IPS-NIHi7 (cell line): ENCODE data around the gene CAMK2D.
A peak's percentile ranks its signal among the peaks of the same experiment; 100 is the strongest.

ENCODE experiments used
- DNase-seq: peaks from one replicate; pipeline ENCODE4 v3.0.0; 2012; ENCODE audit warnings: mixed read lengths; ENCODE audit errors: extremely low spot score

Gene CAMK2D

DNA sequence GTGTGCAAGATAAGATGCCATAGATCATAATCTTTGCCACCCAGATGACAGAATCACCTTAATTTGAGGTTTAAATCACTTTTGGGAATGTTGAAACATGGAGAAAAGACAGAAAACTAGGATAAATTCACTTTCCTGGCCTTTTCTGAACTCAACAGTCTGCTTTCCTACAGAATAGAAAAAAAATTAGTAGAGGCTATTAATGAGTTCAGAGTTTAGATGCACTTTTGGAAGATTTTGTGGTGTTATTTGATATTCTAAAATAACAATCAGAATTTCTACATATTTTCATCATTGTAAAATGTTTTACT, 195.9 kb downstream of the CAMK2D start:
- DNase-seq: no peak

DNA sequence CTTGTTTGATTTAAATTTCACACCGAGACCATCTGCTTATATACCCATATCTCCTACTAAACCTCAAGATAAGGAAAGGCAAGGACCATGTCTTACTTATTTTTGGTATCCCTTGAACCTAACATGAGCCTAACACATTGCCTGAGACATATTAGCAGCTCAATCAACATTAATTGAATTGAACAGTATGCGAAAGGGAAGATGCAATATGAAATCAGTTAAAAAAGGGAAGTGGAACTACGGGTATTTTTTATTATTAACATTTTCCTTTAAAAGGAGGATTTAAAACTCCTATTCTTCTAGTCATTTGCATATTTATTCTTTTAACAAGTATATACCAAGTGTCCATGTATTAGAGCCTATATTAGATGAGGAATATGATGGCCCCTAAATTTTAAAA, 197.0 kb downstream of the CAMK2D start:
- DNase-seq: no peak

DNA sequence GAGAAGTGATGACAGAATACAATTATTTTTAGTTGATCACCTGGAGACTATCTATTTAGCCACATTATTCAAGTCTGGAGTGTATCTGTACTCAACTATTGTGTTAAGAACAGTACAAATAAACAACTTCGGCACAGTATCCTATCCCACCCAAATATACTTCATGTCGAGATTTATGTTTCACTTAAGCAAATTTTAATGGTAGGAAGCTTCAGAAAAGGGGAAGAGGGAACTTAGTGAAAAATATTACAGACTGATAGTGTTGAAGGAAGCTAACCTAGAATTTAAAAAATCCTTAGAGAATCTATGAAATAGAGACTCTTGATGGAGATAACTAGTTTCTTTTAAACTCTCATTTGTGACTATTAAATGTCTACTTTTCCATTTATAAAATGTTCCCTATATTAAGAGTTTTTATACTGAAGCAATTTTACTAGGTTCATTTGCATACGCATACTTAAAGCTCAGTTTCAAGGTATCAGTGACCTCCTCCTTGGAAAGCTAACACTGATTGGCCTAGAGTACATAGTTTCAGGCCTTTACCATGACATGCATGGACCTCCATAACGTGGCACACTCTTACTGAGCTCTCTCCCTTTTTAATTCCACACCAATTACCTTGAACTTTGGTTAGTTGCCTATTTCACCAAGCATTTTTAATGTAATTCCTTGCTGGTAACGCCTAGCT, 197.7 kb downstream of the CAMK2D start:
- no peak for DNase-seq

DNA sequence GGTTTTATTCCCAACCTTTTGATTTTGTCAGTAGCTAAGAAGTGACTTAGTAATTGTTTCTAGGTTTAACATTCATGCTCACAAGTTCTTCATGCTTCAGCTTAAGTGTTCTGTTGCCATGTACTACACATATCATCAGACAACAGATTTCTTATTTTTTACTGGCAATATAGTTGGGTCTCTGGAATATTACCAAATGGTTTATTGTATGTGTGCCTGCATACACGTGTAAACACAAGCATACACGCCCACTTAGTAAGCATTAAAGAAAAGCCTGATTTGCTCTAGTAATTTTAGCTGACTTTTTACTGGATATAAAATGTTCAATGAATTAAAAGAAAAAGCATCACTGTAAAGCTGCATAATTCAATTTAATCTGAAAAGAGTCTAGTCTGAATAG, 199.8 kb downstream of the CAMK2D start:
- no peak for DNase-seq

DNA sequence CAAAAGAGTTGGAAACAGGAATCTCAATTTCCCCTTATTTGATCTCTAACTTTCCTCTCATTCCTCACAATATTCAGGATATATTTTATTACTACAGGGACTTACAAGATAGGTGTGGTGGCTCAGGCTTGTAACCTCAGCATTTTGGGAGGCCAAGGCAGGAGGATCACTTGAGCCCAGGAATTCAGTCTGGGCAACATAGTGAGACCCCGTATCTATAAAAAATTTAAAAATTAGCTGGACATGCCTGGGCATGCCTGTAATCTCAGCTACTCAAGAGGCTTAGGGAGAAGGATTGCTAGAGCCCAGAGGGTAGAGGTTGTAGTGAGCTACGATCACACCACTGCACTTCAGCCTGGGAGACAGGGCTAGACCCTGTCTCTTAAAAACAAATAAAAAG, 200.4 kb downstream of the CAMK2D start:
- no peak for DNase-seq

DNA sequence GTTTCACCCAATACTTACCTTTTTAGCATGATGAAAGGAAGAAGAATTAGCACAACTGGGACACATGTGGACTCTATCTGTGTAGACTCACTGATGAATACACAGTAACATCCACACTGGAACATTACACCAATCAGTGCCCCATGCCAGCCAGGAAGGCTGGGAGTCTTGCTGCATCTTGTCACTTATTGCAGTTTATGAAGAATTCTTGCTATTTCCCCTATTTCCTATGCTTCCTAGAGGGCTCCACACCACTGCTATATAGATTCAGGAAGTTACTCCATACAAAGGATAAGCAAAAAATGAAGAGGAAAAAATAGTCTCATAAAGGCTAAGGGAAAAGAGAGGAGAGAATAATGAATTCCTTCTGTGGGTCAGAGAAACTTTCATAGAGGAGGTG, 201.0 kb downstream of the CAMK2D start:
- DNase-seq: no peak

DNA sequence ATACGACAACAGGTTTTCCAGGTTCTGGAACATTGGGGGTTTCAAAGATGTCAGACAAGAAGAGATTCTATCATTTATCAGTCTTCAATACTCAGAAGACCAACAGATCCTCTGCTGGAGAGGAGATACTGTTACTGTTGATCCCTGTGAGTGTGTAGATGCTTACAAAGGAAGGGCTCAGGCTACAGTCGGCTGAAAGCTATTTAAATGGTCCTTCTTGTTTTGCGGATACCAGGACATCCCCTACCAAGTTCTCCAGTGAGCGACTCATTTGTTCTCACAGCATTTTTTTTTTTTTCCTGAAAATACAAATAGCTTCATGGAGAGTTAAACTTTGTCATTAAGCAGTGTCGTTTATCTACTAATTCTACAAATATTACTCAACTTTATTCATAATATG, 201.6 kb downstream of the CAMK2D start:
- DNase-seq: no peak

DNA sequence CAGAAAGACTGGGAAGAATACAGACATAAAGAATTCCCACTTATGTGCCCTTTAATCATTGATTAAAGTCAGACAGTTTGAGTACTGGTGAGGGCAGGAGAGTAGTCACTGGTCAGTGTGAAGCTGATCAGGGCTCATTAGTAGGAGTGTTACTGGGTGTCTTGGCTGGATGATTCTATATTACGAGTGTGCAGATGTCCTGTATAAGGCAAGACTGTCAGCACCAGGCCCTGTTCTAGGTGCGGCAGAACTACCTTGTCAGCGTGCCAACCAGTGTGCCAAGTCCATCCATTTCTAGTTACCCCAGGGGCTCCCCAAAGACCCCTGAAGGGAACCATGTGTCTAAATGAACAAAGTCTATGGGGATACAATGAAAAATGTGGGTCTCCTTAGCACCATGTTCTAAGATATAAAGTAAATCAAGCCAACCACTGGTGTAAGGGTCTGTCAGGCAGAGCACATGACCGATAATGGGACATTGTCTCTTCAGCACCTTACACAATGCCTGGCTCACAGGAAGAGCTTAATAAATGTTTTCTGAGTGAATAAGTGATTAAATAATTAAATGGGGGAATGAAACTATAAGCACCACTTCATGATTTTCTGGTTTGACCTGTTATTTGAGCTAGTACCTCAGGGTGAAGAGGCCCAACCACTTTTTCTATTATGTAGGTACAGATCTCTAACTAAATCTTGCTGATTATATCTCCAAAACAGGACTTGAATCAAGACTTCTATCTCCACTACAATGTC, 205.0 kb downstream of the CAMK2D start:
- no peak for DNase-seq

DNA sequence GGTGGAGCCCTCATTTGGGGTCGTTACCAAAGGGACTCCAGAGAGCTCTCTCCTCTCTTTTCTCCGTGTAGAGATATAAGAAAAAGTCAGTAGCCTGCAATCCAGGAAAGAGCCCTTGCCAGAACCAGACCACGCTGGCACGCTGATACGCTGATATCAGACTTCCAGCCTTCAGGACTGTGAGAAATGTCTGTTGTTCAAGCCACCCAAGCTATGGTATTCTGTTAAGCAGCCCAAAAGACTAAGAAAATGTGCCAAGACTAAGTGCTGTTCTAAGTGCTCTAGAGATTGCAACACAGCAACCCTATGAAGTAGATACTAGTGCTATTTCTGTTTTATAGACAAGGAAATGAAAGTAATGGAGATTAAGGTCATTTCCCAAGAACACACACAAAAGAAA, 205.7 kb downstream of the CAMK2D start:
- no peak for DNase-seq

DNA sequence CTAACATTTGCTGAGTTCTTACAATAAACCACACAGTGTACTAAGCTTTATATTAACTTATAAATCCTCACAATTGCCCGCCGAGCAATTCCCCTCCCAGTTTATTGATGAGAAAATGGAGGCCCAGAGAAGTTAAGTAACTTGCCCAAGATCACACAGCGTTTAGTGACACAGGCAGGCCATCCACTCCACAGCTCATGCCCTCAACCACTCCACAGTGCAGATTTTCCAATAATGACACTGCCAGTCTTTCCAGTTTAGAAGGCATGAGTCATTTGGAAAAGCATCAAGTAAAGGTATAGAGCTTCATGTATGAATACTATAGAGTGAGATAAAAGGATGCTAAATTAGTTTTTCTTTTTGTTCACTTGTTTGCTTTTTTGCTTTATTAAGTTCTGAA, 208.5 kb downstream of the CAMK2D start:
- no peak for DNase-seq

DNA sequence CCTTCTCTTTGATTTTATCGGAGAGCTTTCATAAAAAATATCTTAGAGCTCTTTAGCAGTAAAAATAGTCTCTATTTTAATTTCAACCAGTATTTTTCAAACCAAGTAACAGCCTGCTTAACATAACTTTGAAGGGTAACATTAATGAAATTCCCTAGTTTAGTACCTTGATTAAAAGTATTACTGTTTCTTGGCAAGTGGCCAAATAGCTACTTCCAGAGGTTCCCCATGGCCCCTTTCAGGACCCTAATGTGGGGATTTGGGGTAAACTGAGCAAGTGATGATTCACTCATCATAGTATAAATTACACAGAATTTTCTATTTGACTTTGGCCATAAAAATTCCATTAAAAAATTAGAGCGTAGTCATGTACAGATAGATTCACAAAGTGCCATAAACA, 211.0 kb downstream of the CAMK2D start:
- no peak for DNase-seq

DNA sequence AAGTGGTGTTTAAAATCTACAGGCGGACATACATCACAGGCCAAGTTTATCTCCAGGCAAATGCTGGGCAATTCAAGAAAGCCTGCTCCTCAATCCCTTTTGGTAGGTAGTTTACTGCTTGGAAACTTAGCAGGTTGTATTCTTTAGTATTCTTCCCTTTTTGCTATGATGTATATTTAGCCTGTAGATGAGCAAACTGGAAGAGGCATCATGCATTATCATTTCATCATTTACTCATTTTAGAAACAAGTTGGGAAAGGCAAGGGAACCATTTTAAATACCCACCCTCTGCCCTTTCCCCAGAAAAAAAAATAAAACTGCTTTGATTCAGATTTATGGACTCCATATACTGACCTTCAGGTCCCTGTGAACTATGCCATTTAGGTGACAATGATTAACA, 213.2 kb downstream of the CAMK2D start:
- no peak for DNase-seq

DNA sequence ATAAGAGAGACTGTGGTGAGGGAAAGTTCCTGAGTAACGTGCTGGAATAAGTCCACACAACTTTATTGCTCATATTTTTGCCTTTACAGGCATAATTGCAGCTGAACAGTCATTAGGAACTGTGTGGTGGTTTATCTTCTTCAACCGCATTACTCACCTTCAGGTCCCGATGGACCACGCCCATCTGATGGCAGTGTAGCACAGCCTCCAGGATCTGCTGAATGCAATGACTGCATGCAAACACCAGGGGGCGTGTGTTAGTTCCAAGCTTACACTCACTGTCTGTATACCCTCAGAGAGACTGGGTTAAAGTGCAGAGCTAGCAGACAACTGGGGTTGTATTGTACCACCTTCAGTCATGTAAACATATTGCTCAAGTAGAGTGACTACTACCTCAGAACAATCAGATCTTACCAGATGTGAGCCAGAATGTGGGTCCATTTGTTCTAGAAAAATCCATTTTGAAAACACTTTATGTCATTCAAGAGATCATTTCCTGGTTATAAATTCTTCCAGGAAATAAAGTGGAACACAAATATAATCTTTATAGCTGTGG, 214.0 kb downstream of the CAMK2D start:
- peak; percentile 91 for DNase-seq

DNA sequence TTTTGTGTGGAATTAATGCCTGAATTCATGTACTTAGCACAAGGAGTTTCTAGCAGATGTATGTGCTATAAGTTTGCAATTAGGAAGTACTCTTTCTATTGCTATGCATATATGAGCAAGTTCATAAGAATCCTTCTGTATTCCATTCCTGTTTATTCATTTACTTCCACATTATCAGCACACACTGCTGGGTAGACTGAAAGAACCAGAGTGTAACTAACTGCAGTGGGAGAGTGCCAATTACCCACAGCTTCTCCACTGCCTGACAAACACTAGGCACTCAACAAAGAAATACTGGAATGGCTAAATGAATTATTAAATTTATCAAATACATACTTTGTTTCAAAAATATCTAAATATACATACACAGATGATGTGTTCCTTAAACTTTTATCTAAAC, 219.6 kb downstream of the CAMK2D start:
- DNase-seq: no peak

DNA sequence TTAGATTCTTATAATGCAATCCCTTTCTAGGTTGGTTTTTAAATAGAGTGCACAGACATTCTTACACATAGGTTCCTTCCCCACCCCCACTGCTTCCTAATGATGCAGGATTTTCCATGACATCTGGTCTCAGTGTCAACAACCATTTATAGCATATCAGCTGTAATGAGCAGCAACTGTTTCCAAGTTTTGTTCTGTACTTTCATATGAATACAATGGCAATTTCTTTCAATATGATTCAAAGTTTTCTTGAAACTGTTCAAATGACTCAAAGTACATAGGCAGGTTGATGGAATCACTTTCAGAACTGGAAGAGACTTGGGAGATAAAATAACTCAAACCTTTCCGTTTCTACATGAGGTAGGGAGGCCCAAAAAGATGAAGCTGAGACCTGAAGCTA, 220.7 kb downstream of the CAMK2D start:
- no peak for DNase-seq

DNA sequence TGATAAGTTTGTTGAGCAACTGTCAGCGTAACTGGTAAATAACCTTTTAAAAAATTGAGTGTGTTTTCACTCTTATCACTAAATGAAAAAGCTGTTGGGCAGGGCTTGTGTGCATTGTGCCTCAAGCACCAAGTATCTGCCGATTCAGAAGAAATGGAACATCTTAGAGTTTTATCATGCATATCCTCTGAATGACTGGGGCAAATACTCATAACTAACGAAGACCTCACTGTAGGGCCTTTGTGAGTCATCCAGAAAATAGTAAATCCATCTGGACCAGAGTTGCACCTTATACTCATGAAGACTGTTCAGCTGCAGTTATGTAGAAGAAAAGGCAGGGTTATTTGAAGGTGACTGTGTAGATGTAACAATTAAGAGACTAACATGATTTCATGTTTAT, 222.1 kb downstream of the CAMK2D start:
- DNase-seq: no peak

DNA sequence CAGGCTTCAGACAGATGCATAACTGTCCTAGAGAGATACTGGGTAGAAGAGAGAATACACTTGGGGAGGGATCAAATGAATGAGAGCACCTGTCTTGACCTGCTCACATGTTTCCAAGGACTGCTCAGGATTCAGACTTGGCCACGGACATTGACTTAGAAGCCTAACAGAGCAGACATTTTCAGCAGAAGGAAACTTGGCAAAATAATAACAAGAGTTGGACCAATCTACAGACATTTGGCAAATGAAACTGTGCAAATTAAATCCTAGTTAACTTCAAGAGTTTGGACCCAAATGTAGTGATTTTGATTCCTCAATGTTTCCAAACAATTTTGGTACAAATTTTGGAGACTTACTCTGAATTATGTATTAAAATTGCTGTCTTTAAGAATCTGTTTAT, 223.9 kb downstream of the CAMK2D start:
- no peak for DNase-seq

DNA sequence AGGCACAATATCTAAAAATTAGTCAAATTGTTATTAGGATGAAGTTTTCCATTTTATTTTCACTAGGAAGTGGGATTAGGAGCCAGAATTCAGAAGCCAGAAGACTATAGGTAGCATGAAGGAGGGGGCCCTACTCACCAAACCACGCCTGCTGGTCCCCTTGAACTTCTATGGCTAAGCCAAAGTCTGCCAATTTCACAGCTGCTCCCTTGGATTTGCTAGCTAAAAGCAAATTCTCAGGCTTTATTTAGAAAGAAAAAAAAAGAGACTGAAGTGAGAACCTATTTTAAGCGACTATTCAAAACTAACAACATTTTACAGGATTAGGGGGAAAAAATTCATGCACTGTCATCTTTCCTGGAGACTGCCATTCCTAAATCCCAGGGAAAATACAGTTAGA, 224.3 kb downstream of the CAMK2D start:
- DNase-seq: no peak

DNA sequence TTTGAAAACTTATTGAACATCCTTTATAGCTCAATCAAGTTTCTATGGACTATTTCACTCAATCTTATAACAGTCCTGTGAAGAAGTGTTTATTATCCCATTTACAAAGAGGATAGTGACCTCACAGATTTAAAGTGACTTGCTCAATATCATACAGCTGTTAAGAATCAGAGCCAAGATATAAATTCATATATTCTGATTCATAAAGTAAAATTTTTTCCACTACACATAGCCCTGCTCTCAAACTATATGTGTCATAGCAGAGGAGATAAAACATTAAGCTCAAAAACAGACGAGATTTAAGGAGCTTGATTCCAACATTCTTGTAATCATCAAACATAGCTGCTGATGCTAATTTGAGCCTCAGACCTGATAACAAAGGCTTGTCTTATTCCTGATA, 226.8 kb downstream of the CAMK2D start:
- DNase-seq: no peak

DNA sequence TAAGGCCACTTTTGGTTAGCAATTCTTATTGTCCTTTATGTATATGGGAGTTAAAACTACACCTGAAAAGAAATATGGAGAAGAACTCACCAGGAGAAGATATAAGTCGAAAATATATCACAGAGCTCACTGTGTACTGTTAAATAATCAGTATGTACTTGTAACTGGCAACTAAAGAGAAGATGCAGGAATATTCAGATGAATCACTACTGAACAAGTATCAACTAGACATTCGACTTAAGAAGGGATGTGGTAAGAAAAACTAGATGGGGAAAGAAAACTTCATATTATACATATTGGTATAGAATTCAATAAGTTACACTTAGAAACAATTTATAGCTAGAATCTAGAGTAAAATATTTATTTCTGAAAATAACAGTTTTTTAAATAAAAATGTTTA, 230.0 kb downstream of the CAMK2D start:
- no peak for DNase-seq

DNA sequence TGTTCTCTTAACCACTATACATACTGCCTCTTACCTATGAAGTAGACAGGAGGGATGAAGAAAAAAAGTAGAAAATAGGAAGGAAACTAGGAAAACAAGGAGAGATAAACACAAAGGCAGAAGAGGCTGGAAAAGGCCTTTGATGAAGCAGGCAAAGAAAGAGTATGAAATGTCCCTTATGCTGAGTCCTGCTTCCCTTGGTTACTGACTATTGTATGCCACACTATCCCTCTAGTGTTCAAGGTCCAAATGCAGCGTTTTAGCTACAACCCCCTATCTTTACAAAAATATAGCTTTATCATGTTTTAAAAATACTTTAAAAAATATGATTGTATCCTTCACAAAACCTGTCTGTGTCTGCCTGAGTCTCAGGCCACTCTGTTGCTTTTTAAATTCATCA, 233.1 kb downstream of the CAMK2D start:
- DNase-seq: no peak

DNA sequence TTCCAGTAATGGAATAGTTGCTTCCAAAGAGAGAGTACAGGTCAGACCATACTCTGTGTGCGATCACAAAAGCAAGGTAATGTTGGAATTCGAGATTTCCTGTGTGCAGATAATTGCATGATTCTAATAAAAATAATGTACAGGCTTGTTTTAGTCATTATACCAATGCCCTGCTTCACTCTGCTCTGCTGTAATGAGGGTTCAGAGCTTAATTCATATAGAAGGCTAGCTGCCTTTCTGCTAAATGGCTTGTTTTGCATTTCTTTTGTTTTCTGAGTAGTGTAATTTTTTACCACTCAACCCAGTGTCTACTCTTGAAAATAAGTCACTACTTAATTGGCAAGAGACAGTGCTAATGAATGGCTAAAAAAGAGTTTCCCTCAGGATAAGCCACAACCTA, 236.0 kb downstream of the CAMK2D start:
- DNase-seq: no peak

DNA sequence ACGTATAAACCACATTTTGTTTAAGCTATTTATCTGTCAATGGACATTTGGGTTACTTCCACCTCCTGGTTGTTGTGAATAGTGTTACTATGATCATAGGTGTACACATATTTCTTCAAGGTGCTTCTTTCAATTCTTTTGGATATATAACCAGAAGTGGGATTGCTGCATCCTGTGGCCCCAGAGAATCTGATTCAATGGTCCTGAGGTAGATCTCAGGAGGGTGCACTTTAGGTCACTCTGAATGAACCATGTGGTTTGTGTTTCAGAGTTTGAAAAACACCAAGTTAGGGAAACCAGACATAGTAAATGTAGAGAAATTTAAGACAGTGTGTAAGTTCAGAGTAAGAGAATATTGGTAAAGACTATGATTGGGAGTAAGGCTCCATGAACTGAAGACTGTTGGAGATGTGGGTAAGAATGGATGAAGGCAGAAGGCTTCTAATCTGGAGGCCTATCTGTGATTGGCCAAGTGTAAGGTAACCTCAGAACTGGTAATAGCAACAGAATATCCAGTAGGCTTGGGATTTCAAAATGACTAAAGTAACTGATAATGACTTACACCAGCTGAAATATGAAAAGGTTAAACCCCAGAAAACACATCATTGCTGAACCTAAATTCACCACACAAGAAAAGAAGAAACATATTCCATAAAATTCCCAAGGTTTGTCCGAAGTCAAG, 236.9 kb downstream of the CAMK2D start:
- DNase-seq: no peak
